ENCODE data around the gene GTPBP3.
A peak's percentile ranks its signal among the peaks of the same experiment; 100 is the strongest.

Gene GTPBP3

DNA sequence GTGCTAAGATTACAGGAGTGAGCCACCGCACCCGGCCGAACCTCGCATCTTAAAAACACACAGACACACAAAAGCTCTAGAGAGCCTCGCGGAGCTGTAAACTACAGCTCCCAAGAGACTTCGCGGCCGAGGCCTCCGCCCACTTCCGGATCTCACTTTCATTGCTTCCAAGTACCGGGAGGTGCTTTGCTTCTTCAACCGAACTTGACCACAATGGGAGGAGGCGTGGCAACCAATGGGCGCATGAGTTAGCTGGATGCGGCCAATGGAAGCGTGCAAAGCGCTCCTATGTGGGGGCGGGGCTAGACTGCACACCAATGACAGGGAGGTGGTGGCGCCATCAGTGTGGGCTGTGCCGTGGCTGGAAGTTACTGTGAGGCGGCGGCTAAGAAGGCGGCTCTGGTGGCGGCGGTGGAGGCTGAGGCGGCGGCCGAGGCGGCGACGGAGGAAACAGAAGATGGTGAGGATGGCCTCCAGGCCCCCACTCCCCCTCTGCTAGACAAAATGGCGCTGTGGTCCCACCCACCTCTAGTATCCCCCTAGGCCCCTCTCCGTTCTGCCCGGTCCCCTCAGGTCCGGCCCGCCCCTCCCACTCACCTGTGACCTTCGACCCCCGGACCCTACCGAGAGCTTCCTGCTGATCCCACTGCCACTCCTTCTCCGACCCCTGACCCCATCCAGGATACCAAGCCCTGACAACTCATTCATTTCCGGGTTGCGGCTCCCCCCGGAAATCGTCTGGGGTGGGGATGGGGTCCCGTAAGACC is 28.0 kb upstream of the GTPBP3 start, which contains the start of gene DDA1:
TSS of gene DDA1 (plus strand) at position 366 of the 767 bp plus-strand sequence. CDS start at position 458, 92 bp downstream.
- DNase-seq (ENCODE audit: low spot score) = peak; percentile 100

DNA sequence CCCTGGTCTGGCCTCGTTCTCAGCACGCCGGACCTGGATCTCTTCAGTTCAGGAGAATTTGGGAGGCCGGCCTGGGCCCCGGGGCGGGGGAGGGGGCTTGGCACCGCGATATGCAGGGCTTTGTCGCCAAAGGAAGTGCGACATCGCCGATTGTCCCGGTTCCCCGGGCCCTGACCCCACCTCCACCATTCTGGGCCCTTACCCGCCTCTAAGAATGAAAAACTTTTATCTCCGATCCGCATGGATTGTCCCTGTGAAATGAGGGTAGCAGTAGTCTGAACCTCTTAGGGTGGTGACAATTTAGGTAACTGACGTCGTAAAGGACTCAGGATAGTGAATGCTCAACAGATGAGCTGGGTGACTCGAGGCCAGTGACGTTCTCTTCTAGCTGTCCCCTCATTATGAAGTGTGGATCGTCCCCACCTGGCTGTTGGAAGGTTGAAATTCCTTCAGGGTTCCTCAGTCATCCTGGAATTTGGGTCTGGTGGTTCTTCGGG is 27.3 kb upstream of the GTPBP3 start:
- DNase-seq (ENCODE audit: low spot score) = no peak

DNA sequence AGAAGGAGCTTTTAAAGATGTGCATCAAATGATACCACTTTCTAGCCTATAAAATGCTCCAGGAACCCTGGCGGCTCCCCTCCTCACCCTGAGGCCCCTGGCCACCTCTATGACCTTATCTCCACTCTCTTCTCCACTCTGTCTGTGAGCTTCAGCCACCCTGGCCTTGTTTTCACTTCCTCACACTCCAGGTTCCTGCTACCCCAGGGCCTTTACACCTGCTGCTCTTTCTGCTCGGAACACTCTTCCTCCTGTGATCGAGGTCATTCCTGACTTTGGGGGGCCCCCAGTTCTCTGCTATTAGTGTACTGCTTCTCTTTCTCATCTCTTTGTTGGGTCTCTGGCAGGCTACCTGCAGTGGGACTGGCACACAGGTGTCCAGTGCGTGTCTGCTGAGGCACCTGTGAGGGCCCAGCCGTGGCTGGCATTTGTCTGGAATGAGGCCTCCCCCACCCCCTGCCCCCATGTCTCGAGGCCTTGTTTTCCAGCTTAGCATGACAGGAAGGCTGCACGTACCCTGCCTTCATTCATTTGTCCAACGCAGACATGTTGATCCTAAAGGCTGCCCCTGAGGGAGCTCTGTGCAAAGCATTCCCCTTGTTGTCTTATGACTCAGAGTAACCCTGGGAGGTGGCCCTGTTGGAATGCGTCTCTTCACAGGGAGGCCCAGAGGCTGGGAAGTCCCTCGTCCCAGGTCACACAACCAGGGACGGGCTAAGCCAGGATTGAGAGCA is 25.7 kb upstream of the GTPBP3 start:
- DNase-seq (ENCODE audit: low spot score) = no peak

DNA sequence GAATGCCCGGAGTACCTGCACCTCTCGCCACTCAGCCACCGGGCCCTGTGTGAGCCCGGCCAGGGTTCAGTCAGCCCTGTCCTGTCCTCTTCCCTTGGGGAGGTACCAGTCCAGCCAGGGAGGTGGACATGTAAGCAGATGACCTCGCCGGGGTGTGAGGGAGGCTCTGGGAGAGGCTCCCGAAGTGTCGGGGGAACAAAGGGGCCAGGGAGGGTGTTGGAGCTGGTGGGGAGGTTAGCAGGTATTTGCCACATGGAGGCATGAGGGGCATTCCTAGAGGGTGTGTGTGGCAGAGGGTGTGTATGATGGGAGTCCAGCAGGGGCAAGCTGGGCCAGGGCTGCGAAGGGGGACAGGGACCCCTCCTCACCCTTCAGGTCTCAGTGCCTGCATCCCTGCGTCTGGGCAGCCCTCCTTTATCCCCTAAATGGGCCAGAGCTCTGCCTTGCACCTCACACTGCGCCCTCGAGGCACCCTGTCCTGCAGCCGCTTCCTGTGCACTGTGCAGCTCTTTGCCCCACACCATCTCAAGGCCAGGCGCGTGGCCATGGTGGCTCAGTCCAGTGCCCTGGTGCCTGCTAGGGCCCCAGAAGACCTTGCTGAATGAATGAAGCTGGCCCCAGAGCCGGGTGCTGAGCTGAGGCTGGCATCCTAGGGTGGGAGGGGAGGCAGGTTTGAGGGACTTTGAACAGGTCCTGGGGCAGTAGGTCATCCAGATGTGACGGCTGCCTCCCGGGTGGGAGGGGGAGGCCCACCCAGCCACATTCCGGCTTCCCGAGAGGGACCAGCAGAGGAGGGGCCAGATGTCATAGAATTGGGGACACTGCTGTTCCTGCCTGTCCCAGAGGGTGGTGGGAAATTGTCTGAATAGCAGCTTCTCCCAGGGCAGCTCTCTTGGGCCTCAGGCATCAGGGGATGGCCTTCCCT is 24.9 kb upstream of the GTPBP3 start:
- DNase-seq (ENCODE audit: low spot score) = no peak

DNA sequence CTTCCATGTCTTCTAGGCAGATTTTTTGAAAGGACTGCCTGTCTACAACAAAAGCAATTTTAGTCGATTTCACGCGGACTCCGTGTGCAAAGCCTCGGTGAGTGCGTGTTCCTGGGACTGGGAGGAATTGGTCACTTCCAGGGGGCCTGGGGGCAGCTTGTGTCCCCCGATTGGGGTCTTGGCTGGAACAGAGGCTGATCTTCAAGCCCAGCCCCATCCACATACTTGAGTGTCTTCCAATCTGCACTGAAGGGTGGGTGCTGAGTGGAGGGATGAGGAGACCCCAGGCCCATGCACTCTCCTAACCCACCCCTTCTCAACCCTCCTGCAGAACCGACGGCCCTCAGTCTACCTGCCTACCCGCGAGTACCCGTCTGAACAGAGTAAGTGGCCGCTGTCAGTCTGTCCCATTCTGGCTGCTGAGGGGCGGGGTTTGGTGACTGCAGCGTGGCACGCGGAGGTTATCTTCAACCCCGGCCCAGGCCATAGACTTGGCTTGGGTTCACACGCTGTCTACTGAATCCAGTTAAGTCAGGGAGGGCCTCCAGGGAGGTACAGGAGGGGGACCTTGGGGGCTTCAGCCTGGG is 23.3 kb upstream of the GTPBP3 start:
- no peak for DNase-seq (ENCODE audit: low spot score)

DNA sequence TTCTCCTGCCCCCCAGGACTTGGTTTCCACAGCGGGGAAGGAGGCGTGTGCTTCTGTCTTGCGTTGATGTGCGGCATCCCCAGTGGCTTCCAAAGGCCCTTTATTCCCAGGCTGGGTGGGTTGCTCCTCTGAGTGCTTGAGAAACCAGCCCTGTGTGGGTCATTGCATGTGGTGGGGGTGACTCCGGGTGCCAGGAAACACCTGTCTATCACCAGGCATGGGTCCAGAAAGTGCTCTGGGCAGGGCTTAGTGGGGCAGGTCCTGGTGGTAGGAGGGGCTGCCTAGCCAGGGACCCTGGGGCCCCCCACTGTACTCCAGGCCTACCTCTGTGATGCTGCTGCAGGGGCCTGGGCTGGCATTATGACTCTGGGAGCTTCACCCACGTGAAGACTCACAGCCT is 18.4 kb upstream of the GTPBP3 start:
- DNase-seq (ENCODE audit: low spot score) = no peak

DNA sequence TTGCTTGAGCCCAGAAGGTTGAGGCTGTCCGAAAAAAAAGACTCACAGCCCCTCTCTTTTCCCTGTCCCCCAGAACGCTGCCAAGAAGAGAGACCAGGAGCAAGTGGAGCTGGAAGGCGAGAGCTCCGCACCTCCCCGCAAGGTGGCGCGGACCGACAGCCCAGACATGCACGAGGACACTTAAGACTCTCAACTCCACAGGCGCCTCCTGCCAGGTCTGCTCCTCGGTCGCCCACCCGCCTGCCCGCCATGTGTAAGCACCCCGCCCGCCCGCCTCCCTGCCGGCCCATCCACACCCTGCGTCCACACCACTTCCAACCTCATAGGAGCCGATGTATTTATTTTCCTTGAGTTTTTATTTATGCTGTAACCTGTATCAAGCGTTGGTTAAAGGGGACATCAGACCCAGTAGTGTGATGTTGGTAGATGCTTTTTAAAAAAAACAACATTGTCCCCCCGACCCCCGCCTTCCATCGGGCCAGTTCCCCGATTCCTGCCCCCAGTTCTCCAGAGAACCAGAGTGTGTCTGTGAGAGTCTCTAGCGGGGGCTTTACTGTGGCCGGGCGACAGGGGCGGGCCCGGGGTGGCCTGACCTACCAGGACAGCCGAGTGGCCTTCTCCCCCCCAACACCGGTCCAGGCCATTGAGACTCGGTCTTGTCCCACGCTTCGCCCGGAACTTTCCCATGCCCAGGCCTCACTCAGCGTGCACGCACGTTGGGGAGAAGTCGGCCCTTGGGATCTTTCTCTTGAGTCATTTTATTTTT is 17.7 kb upstream of the GTPBP3 start:
- no peak for DNase-seq (ENCODE audit: low spot score)

DNA sequence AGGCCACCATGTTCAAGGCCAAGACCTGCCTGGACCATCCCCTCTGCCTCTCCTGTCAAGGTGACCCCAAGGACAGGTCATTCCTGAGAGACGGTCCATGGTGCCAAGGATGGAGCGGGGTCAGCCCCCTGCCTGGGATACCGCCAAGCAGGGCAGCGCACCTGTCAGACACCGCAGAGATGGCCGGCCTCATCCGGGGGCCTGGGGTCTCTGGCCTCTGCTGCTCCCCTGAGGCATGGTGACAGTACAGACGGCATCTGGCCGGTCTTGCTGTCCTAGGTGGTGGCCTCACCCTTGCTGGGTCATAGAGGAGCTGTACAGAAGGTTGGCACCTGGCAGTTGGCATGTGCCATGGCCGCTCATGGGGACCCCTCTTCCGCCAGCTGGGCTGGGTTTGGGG is 16.9 kb upstream of the GTPBP3 start:
- no peak for DNase-seq (ENCODE audit: low spot score)

DNA sequence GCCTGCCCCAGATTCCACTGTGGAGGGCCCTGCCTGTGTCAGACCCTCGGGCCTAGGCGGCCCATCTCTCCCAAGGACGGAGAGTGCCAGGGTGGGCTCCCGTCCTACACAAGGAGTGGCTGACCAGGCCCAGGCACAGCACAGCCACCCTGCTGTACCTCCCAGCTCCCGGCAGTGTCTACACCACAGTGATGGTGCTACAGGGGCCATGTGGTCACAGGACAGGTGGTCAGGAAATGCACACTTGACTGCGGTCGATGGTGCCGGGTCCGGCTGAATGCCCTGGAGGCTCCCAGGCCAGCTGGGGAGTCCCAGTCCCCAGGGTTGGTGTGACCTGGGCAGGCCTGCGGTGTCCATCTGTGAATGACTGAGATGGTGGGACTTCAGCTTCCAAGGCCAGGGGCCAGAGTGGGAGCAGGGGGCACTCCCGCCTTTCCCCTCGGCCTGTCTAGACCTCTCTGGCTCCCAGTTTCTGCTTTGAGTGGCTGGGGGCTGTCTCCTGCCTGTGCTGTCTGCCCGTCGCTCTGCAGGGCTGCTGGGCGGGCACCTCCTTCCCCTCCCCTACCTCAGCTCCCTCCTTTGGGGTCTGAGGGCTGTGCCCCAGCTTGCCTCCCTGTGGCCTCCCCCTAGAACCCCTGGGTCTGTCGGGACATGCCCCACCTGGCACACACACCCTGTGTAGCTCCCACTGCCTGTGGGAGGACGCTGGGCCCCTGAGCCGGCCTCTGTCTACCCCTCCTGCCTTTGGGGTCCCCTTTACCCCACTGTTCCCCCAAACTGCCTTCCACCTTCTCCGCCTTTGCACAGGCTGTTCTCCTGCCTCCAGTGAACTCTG is 15.5 kb upstream of the GTPBP3 start:
- DNase-seq (ENCODE audit: low spot score) = no peak

DNA sequence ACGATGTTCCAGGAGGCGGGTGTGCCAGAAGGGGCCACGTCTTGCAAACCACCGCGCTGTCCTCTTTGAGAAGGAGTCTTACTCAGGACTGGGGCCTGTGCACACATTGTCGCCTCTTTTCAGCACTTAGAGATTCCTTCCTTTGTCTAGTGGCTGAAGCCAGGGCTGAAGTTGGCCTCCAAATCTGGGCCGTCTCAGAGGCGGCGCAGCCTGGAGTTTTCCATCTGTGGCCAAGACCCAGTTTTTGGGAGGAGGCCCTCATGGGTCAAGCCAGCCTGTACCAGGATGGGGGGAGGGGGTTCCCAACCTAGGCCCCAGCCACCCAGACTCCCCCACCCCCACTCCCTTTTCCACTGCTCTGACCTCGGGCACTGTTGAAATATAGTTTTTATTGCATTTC is 14.5 kb upstream of the GTPBP3 start:
- DNase-seq (ENCODE audit: low spot score) = no peak

DNA sequence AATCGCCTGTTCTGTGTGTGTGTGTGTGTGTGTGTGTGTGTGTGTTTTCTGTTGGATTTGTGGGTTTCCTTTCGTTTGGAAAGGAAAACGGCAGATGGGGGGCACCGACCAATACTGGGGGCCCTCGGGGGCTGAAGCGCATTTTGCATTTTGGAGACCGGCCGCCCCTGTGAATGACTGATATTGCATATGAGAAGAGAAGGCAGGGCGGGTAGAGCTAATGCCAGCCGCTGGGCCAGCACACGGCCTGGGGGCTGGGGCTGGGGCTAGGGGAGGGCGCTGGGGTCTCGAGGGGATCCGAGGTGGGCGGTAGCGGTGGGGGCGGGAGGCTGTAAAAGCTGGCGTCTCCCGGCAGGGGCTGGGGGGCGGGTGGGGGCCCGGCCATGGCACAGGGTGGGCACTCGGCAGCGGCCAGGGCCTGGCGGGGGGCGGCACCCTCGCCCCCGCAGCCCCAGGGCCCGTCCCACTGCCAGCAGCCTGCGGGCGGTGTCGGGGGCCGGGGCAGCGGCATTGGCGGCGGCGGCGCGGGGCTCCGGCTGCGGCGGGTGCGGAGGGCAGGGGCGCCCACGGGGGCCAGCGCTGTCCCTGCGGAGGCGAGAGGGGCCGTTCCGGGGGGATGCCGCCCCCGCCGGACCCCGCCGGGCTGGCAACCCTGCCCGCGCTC is 13.9 kb upstream of the GTPBP3 start:
- no peak for DNase-seq (ENCODE audit: low spot score)

DNA sequence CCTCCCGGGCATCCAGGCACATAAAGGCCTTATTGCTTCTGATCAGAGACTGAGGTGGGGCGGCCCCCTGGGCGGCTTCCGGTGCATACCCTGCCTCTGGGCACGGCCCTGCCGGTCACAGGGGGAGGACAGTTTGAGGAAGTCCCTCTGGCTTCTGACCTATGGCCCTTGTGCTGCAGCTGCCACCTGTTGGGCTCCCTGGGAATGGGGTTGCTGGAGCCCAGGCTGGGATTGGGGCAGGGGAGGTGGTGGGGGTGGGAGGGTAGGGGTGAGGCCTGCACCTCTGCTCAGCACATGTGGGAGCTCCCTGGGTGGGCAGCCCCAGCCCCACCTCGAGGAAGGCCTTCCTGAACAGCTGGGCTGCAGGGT is 13.4 kb upstream of the GTPBP3 start:
- no peak for DNase-seq (ENCODE audit: low spot score)

DNA sequence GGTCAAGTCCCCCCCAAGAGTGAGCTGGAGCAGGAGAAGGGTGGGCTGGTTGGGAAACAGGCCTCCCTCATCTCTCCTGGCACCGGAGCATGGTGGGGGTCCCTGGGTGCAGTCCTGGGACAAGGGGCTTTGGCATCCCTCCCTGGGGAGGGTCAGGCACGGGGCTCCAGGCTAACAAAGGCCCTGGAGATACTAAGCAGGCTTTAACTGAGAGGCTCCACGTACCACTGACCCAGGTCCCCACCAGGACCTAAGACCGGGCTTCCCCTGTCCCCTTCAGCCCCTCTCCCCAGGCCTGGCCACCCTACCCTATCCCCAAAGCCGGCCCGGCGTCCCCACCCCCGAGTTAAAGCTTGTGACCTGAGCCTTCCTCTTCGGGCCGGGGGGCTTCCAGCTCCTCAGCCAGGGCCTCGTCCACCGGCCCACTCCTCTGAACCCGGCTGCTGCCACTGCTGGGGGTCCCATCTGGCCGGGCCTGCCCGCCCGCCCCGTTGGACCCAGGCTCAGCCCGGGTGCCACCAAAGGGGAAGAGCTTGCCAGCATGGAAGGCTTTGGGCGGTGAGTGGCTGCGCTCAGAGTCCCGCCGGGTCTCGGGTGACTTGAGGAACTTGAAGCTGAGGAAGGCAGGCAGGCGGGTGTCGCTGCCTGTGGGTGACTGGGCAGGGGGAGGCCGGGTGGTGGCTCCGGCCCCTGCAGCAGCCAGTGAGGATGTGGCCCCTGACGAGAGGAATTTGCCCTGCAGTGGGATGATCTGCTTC is 12.8 kb upstream of the GTPBP3 start:
- DNase-seq (ENCODE audit: low spot score) = no peak

DNA sequence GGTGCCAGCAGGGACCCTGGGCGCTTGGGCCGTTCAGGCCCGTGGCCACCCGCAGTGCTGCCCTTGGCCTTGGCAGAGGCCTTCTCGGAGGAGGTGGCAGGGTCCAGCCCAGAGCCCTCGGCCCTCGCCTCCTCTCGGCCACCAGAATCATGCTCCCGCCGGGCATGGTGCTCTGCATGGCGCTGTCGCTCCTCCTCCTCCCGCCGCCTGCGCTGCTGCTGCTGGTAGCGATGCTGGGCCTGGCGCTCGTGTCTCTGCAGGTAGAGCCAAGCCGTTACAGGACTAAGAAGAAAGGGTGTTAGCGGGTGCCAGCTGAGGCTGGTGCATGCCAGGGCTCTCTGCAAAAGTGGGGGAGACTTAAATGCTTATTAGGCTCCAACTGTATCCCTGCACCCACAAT is 12.2 kb upstream of the GTPBP3 start:
- no peak for DNase-seq (ENCODE audit: low spot score)

DNA sequence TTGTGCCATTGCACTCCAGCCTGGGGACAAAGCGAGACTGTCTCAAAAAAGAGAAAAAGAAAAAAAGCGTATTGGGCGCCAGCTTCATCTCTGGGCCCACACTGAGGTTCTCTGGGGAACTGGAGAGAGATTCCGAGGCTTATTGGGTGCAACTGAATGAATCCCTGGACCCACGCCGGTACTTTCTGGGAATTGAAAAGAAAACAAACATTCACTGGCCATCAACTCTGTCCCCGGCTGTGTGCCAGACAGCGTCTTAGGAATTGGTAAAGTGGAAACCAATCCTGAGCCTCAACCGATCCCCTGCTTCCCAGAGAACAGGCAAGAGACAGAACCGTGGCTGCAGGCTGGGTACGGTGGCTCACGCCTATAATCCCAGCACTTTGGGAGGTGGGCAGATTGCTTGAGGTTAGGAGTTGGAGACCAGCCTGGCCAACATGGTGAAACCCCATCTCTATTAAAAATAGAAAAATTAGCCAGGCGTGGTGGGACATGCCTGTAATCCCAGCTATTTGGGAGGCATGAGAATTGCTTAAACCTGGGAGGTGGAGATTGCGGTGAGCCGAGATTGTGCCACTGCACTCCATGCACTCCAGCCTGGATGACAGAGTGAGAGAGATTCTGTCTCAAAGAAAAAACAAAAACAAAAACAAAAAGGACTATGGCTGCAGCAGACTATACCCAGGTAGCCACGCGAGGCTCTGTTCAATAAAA is 11.3 kb upstream of the GTPBP3 start:
- DNase-seq (ENCODE audit: low spot score) = no peak

DNA sequence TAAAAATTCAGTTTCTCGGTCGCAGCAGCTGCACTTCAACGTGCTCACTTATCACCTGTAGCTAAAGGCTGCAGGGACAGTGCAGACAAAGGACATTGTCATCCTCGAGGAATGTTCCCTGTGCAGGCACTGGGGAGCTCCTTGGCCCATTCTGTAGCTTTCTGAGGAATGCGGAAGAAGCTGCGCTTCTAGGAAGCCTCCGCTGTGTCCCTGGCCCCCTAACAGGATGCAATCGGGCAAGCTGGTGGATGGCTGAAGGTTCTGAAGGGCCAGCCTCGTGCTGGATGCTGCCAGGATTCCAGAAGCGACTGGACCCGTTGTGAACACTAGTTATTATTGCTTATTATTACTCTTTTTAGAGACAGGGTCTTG is 10.8 kb upstream of the GTPBP3 start:
- no peak for DNase-seq (ENCODE audit: low spot score)

DNA sequence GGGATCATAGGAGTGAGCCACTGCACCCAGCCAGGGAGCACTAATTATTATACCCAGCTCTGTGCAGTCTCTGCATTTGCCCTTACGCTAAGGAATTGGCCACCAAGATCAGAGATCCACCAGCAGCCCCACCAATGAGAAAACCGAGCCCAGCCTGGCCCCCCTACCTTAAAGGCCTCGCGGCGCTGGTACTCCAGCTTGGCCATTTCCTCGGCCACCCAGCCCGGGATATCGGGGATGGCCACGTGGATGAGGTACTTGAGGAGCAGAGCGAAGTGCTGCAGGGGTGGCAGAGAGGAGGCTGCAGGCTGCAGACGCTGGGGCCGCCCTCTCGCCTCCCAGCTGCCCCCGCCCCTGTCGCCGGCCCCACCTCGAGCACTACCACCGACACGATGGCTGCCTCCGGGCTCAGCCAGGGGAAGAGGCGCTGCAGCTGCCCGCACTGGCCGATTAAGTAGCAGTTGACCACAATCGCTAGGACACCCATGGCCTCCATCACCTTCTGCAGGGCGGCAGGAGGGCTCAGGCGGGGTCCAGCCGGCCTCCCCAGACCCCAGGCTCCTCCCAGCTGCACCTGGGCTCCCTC is 10.2 kb upstream of the GTPBP3 start:
- no peak for DNase-seq (ENCODE audit: low spot score)

Measured in SK-N-DZ (cell line).